ENCODE data around the gene KRTAP4-16. TPM values are rescaled to one million over a fixed set of nuclear protein-coding genes. Genes with fewer than 3 reads are reported as not detected.

Gene KRTAP4-16
- total RNA-seq, 1 experiment from 2014 or later, result not detected

- Histone ChIP-seq H3K27ac (ENCODE audit: low read depth, low read length) (no peak within 1 kb of the TSS), H3K4me2 (ENCODE audit: low read length) (no peak within 1 kb of the TSS), H3K79me2 (ENCODE audit: insufficient read depth, low read length) (no peaks in the 10 kb centered on the region), H3K36me3 (ENCODE audit: control insufficient read depth in 1 of 2, insufficient read depth in 2 of 2, low read length in 2 of 2) (peaks cover 0 to 4% of the 10 kb centered on the region in 2 experiments; a peak in 1 of 4 replicates), H3K9me2 (ENCODE audit: insufficient read depth) (no peaks in the 10 kb centered on the region), H3K9me3 (ENCODE audit: control insufficient read depth in 1 of 2, insufficient read depth in 1 of 2, low read depth in 1 of 2, low read length in 2 of 2) (peaks cover 0 to 5% of the 10 kb centered on the region in 2 experiments; a peak in 1 of 4 replicates), H3K4me1 (ENCODE audit: control insufficient read depth in 1 of 2, insufficient read depth in 2 of 2, low read length in 2 of 2) (peaks cover 0 to 22% of the 10 kb centered on the region in 2 experiments; a peak in 2 of 4 replicates), H2AFZ (ENCODE audit: low read depth, low read length, poor library complexity, severe bottlenecking) (no peak within 1 kb of the TSS), H4K20me1 (ENCODE audit: insufficient read depth) (no peaks in the 10 kb centered on the region), H3K9ac (ENCODE audit: low read length) (no peak within 1 kb of the TSS), H3K27me3 (ENCODE audit: insufficient read depth, low read length) (no peaks in the 10 kb centered on the region), H3K4me3 (replicated peaks in 1 of 2; ENCODE audit: low read depth in 1 of 2, low read length in 2 of 2) (no peak within 1 kb of the TSS)
- DNase-seq (ENCODE audit: low read depth, low spot score), result no peak
- no TSS peak for BruUV-seq (replicated peaks)
- no peak for TF ChIP-seq YY1 (IDR thresholded peaks at IDR 0.05; ENCODE audit: extremely low read depth, insufficient replicate concordance, low read depth, low read length)
- TF ChIP-seq, protein P1, sequence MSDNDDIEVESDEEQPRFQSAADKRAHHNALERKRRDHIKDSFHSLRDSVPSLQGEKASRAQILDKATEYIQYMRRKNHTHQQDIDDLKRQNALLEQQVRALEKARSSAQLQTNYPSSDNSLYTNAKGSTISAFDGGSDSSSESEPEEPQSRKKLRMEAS (IDR thresholded peaks at IDR 0.05), result no peak
- TF ChIP-seq, protein P2, sequence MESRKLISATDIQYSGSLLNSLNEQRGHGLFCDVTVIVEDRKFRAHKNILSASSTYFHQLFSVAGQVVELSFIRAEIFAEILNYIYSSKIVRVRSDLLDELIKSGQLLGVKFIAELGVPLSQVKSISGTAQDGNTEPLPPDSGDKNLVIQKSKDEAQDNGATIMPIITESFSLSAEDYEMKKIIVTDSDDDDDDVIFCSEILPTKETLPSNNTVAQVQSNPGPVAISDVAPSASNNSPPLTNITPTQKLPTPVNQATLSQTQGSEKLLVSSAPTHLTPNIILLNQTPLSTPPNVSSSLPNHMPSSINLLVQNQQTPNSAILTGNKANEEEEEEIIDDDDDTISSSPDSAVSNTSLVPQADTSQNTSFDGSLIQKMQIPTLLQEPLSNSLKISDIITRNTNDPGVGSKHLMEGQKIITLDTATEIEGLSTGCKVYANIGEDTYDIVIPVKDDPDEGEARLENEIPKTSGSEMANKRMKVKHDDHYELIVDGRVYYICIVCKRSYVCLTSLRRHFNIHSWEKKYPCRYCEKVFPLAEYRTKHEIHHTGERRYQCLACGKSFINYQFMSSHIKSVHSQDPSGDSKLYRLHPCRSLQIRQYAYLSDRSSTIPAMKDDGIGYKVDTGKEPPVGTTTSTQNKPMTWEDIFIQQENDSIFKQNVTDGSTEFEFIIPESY (IDR thresholded peaks at IDR 0.05; ENCODE audit: extremely low read depth, insufficient replicate concordance, low read length), result no peak
- TF ChIP-seq CBX3 (IDR thresholded peaks at IDR 0.05; ENCODE audit: low read depth), result no peak
- no peak for TF ChIP-seq SIN3A (IDR thresholded peaks at IDR 0.05; ENCODE audit: low read depth)
- no peak for TF ChIP-seq TCF7L2 (IDR thresholded peaks at IDR 0.05; ENCODE audit: borderline replicate concordance, extremely low read depth, insufficient read depth, insufficient read length)
- no peak for TF ChIP-seq ZNF274 (IDR thresholded peaks at IDR 0.05; ENCODE audit: low read depth, low read length)
- no peak for TF ChIP-seq POLR2A (IDR thresholded peaks at IDR 0.05; ENCODE audit: borderline replicate concordance, extremely low read depth, insufficient read depth, insufficient read length)
- TF ChIP-seq RAD21 (IDR thresholded peaks at IDR 0.05; ENCODE audit: low read depth), result no peak
- TF ChIP-seq ATF3 (IDR thresholded peaks at IDR 0.05), result no peak
- no peak for TF ChIP-seq ELF1 (IDR thresholded peaks at IDR 0.05; ENCODE audit: borderline replicate concordance, low read depth)
- no peak for TF ChIP-seq ZFX (IDR thresholded peaks at IDR 0.05)
- TF ChIP-seq FOSL1 (IDR thresholded peaks at IDR 0.05; ENCODE audit: low read depth), result no peak
- no peak for TF ChIP-seq POLR2AphosphoS5 (IDR thresholded peaks at IDR 0.05; ENCODE audit: low read depth, low read length)
- TF ChIP-seq EZH2 (IDR thresholded peaks at IDR 0.05), result no peak
- TF ChIP-seq CEBPB (IDR thresholded peaks at IDR 0.05; ENCODE audit: low read depth), result no peak
- no peak for TF ChIP-seq JUND (IDR thresholded peaks at IDR 0.05)
- TF ChIP-seq EZH2phosphoT487 (IDR thresholded peaks at IDR 0.05; ENCODE audit: borderline replicate concordance), result no peak
- TF ChIP-seq REST (IDR thresholded peaks at IDR 0.05; ENCODE audit: low read depth), result no peak
- POLR2A ChIA-PET, result no interaction called here
- ATAC-seq, result no peak
- CTCF ChIA-PET, result no interaction called here
- RAD21 ChIA-PET (ENCODE audit: low non-redundant PET in 1 of 2, low total read pairs in 2 of 2, uncharacterized antibody in 2 of 2, unreplicated experiment in 2 of 2), result interaction anchor here in 1 of 2 experiments (0.6 kb wide), 1 partner anchor 10 kb away, joined by 3 read pairs; no protein-coding TSS in a partner anchor
- intact Hi-C loops (cut with micrococcal nuclease), result no loop called here
Measured at GRCh38 chr17:41098042-41098441, 4.0 kb downstream of the KRTAP4-16 start, which contains the start of gene KRTAP4-8. KRTAP4-8 (minus strand) TSS chr17:41098142; CDS start chr17:41098084, 58 bp downstream.
